Measurements from ENCODE around the gene AIDA.
"Not testable (repeated sequence)": the region's sequence is repeated elsewhere in the genome, so short reads cannot be mapped to it uniquely, and the experiment has no call there.

Gene AIDA

GRCh38 chr1:222668184-222668583 is 44.1 kb downstream of the AIDA start:
- not testable (repeated sequence) for H3K4me1 ChIP-seq (ENCODE audit: control insufficient read depth, insufficient read depth, low read length); H3K9ac ChIP-seq (ENCODE audit: low read depth, low read length); H3K9me3 ChIP-seq (replicated peaks; ENCODE audit: low read length); H3K4me2 ChIP-seq (ENCODE audit: low read length); H3K27me3 ChIP-seq (ENCODE audit: control insufficient read depth, insufficient read depth, low read length); H3K4me3 ChIP-seq (ENCODE audit: low read length)
- peaks cover 77% of the 10 kb centered on the region for H3K36me3 ChIP-seq (ENCODE audit: insufficient read depth, low read length)

GRCh38 chr1:222665964-222666363 is 46.3 kb downstream of the AIDA start:
- Histone ChIP-seq H3K36me3 (ENCODE audit: insufficient read depth, low read length) (peaks cover 77% of the 10 kb centered on the region), H3K4me2 (ENCODE audit: low read length) (no peak overlapping the region), H3K4me3 (ENCODE audit: low read length) (no peak overlapping the region)

GRCh38 chr1:222663431-222663934 is 48.8 kb downstream of the AIDA start:
- no peaks in the 10 kb centered on the region for H3K27me3 ChIP-seq (ENCODE audit: control insufficient read depth, insufficient read depth, low read length)
- H3K4me1 ChIP-seq (ENCODE audit: control insufficient read depth, insufficient read depth, low read length), result no peaks in the 10 kb centered on the region
- H3K4me3 ChIP-seq (ENCODE audit: low read length), result no peak overlapping the region
- no peak overlapping the region for H3K9ac ChIP-seq (ENCODE audit: low read depth, low read length)
- peaks cover 89% of the 10 kb centered on the region for H3K36me3 ChIP-seq (ENCODE audit: insufficient read depth, low read length)
- no peak overlapping the region for H3K4me2 ChIP-seq (ENCODE audit: low read length)
- no peaks in the 10 kb centered on the region for H3K9me3 ChIP-seq (replicated peaks; ENCODE audit: low read length)

More at GRCh38 chr1:222665964-222666363, 46.3 kb downstream of the AIDA start:
- Histone ChIP-seq H3K9me3 (replicated peaks; ENCODE audit: low read length) (no peaks in the 10 kb centered on the region), H3K4me1 (ENCODE audit: control insufficient read depth, insufficient read depth, low read length) (no peaks in the 10 kb centered on the region), H3K9ac (ENCODE audit: low read depth, low read length) (no peak overlapping the region), H3K27me3 (ENCODE audit: control insufficient read depth, insufficient read depth, low read length) (no peaks in the 10 kb centered on the region)

GRCh38 chr1:222657899-222658298 is 54.4 kb downstream of the AIDA start:
- Histone ChIP-seq H3K4me3 (ENCODE audit: low read length) (no peak overlapping the region), H3K4me1 (ENCODE audit: control insufficient read depth, insufficient read depth, low read length) (no peaks in the 10 kb centered on the region), H3K27me3 (ENCODE audit: control insufficient read depth, insufficient read depth, low read length) (no peaks in the 10 kb centered on the region), H3K36me3 (ENCODE audit: insufficient read depth, low read length) (peaks cover 80% of the 10 kb centered on the region), H3K4me2 (ENCODE audit: low read length) (no peak overlapping the region), H3K9ac (ENCODE audit: low read depth, low read length) (no peak overlapping the region), H3K9me3 (replicated peaks; ENCODE audit: low read length) (no peaks in the 10 kb centered on the region)

GRCh38 chr1:222656391-222657155 is 55.7 kb downstream of the AIDA start:
- no peaks in the 10 kb centered on the region for H3K4me1 ChIP-seq (ENCODE audit: control insufficient read depth, insufficient read depth, low read length)
- peaks cover 81% of the 10 kb centered on the region for H3K36me3 ChIP-seq (ENCODE audit: insufficient read depth, low read length)
- H3K4me2 ChIP-seq (ENCODE audit: low read length), result no peak overlapping the region
- H3K27me3 ChIP-seq (ENCODE audit: control insufficient read depth, insufficient read depth, low read length), result no peaks in the 10 kb centered on the region
- H3K9ac ChIP-seq (ENCODE audit: low read depth, low read length), result no peak overlapping the region
- no peaks in the 10 kb centered on the region for H3K9me3 ChIP-seq (replicated peaks; ENCODE audit: low read length)
- no peak overlapping the region for H3K4me3 ChIP-seq (ENCODE audit: low read length)

- Histone ChIP-seq H3K9ac (ENCODE audit: low read depth, low read length) (no peak overlapping the region), H3K36me3 (ENCODE audit: insufficient read depth, low read length) (peaks cover 74% of the 10 kb centered on the region)
Measured at GRCh38 chr1:222654849-222655248, 57.4 kb downstream of the AIDA start.

GRCh38 chr1:222653178-222653827 is 59.0 kb downstream of the AIDA start:
- no peak overlapping the region for H3K4me2 ChIP-seq (ENCODE audit: low read length)
- H3K9ac ChIP-seq (ENCODE audit: low read depth, low read length), result no peak overlapping the region
- no peaks in the 10 kb centered on the region for H3K27me3 ChIP-seq (ENCODE audit: control insufficient read depth, insufficient read depth, low read length)
- no peaks in the 10 kb centered on the region for H3K4me1 ChIP-seq (ENCODE audit: control insufficient read depth, insufficient read depth, low read length)
- no peak overlapping the region for H3K4me3 ChIP-seq (ENCODE audit: low read length)
- no peaks in the 10 kb centered on the region for H3K9me3 ChIP-seq (replicated peaks; ENCODE audit: low read length)
- peaks cover 62% of the 10 kb centered on the region for H3K36me3 ChIP-seq (ENCODE audit: insufficient read depth, low read length)

More at GRCh38 chr1:222654849-222655248, 57.4 kb downstream of the AIDA start:
- no peak overlapping the region for H3K4me2 ChIP-seq (ENCODE audit: low read length)
- no peaks in the 10 kb centered on the region for H3K9me3 ChIP-seq (replicated peaks; ENCODE audit: low read length)
- H3K4me3 ChIP-seq (ENCODE audit: low read length), result no peak overlapping the region
- H3K27me3 ChIP-seq (ENCODE audit: control insufficient read depth, insufficient read depth, low read length), result no peaks in the 10 kb centered on the region
- no peaks in the 10 kb centered on the region for H3K4me1 ChIP-seq (ENCODE audit: control insufficient read depth, insufficient read depth, low read length)

- no peak overlapping the region for H3K9ac ChIP-seq (ENCODE audit: low read depth, low read length)
- H3K36me3 ChIP-seq (ENCODE audit: insufficient read depth, low read length), result peaks cover 57% of the 10 kb centered on the region
- no peaks in the 10 kb centered on the region for H3K9me3 ChIP-seq (replicated peaks; ENCODE audit: low read length)
- no peaks in the 10 kb centered on the region for H3K4me1 ChIP-seq (ENCODE audit: control insufficient read depth, insufficient read depth, low read length)
- H3K27me3 ChIP-seq (ENCODE audit: control insufficient read depth, insufficient read depth, low read length), result no peaks in the 10 kb centered on the region
- H3K4me2 ChIP-seq (ENCODE audit: low read length), result no peak overlapping the region
- no peak overlapping the region for H3K4me3 ChIP-seq (ENCODE audit: low read length)
Measured at GRCh38 chr1:222652676-222653075, 59.6 kb downstream of the AIDA start.

- Histone ChIP-seq H3K9ac (ENCODE audit: low read depth, low read length) (peak overlapping the region; percentile 87), H3K4me2 (ENCODE audit: low read length) (peak overlapping the region; percentile 84), H3K4me3 (ENCODE audit: low read length) (peak overlapping the region; percentile 88), H3K27me3 (ENCODE audit: control insufficient read depth, insufficient read depth, low read length) (no peaks in the 10 kb centered on the region), H3K4me1 (ENCODE audit: control insufficient read depth, insufficient read depth, low read length) (peaks cover 13% of the 10 kb centered on the region), H3K36me3 (ENCODE audit: insufficient read depth, low read length) (peaks cover under 1% of the 10 kb centered on the region), H3K9me3 (replicated peaks; ENCODE audit: low read length) (no peaks in the 10 kb centered on the region)
Measured at GRCh38 chr1:222644636-222644980, 67.7 kb downstream of the AIDA start.

GRCh38 chr1:222643938-222644635 is 68.2 kb downstream of the AIDA start:
- Histone ChIP-seq H3K9ac (ENCODE audit: low read depth, low read length) (peak overlapping the region; percentile 87), H3K9me3 (replicated peaks; ENCODE audit: low read length) (no peaks in the 10 kb centered on the region), H3K27me3 (ENCODE audit: control insufficient read depth, insufficient read depth, low read length) (no peaks in the 10 kb centered on the region), H3K4me3 (ENCODE audit: low read length) (peak overlapping the region; percentile 88), H3K4me1 (ENCODE audit: control insufficient read depth, insufficient read depth, low read length) (peaks cover 13% of the 10 kb centered on the region), H3K36me3 (ENCODE audit: insufficient read depth, low read length) (no peaks in the 10 kb centered on the region), H3K4me2 (ENCODE audit: low read length) (peak overlapping the region; percentile 84)

GRCh38 chr1:222643606-222643937 is 68.7 kb downstream of the AIDA start:
- no peaks in the 10 kb centered on the region for H3K9me3 ChIP-seq (replicated peaks; ENCODE audit: low read length)
- H3K36me3 ChIP-seq (ENCODE audit: insufficient read depth, low read length), result no peaks in the 10 kb centered on the region
- H3K4me1 ChIP-seq (ENCODE audit: control insufficient read depth, insufficient read depth, low read length), result peaks cover 13% of the 10 kb centered on the region
- peak overlapping the region; percentile 88 for H3K4me3 ChIP-seq (ENCODE audit: low read length)
- peak overlapping the region; percentile 87 for H3K9ac ChIP-seq (ENCODE audit: low read depth, low read length)
- no peaks in the 10 kb centered on the region for H3K27me3 ChIP-seq (ENCODE audit: control insufficient read depth, insufficient read depth, low read length)
- peak overlapping the region; percentile 80 for H3K4me2 ChIP-seq (ENCODE audit: low read length)

Measured in skeletal muscle satellite cell (primary cell).